ENCODE data around the gene CCDC87.
"Not testable (repeated sequence)": the region's sequence is repeated elsewhere in the genome, so short reads cannot be mapped to it uniquely, and the experiment has no call there.

CCDC87 gene

DNA sequence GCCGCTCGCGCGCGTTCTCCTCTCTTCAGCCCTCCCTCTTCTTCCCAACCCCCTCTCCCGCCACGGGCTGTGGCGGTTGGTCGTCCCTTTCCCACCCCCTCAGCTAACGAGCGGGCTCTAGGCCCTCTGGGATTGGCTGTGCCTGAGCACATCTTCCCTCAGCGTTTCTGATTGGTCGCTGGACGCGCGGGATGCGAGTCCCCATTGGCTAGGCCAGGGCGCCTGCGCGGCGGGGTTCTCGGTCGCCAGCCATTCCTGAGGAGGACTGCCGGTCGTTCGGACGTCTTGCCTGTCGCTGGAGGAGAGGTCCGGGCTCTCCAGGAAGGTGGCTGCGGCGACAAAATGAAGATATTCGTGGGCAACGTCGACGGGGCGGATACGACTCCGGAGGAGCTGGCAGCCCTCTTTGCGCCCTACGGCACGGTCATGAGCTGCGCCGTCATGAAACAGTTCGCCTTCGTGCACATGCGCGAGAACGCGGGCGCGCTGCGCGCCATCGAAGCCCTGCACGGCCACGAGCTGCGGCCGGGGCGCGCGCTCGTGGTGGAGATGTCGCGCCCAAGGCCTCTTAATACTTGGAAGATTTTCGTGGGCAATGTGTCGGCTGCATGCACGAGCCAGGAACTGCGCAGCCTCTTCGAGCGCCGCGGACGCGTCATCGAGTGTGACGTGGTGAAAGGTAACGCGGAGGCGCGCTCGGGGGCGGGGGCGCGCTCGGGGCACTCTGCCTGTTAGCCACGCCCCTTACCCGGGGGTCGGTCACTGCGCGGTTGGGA, 23.7 kb upstream of the CCDC87 start, which contains the start of gene RBM14:
Gene RBM14 (plus strand): TSS at position 252 of the 776 bp plus-strand sequence. CDS start 91 bp downstream, at position 343.
- peak; percentile 97 for DNase-seq

- no peak for DNase-seq
Observed at GRCh38 chr11:66614073-66614472, 21.2 kb upstream of the CCDC87 start.

DNA sequence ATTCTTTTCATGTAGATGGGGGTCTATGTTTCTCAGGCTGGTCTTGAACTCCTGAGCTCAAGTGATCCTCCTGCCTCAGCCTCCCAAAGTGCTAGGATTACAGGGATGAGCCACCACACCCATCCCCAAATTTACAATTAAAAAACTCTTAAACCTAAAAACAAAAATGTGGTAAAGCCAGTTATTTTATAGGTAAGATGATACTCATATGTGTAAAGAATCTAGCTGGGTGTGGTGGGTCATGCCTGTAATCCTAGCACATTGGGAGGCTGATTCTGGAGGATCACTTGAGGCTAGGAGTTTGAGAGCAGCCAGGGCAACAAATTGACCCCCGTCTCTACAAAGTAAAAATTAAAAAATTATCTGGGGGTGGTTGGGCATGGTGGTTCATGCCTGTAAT, 19.6 kb upstream of the CCDC87 start:
- no peak for DNase-seq

- no peak for DNase-seq
Observed at GRCh38 chr11:66609721-66610617, 17.1 kb upstream of the CCDC87 start.

DNA sequence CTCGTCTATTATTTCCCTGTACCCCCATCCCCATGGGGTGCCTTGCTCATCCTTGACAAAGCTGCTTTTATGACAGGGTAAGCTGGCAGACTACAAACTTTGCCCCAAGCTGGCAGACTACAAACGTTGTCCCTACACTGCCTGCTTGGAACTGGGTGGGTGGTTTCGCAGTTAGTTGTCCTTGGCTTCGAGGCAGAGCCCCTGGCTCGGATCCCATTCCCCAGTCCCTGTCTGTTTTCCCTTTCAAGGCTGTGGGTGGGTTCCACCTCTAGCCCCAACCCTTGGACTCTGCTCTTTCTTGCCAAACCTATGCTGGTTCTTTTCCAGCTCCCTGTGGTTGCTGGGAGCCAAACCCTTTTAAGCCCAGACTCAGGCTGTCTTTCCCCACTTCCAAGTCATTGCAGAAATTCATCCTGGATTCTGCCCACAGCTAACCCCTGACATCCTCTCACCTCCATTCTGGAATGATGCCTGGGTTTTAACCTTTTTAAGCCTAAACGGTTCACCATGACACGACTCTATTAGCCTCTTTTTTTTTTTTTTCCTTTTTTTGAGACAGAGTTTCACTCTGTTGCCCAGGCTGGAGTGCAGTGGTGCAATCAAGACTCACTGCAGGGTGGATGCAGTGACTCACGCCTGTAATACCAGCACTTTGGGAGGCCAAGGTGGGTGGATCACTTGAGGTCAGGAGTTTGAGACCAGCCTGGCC, 14.4 kb upstream of the CCDC87 start:
- DNase-seq = no peak

GRCh38 chr11:66606608-66607007, 13.7 kb upstream of the CCDC87 start:
- not testable (repeated sequence) for DNase-seq

DNA sequence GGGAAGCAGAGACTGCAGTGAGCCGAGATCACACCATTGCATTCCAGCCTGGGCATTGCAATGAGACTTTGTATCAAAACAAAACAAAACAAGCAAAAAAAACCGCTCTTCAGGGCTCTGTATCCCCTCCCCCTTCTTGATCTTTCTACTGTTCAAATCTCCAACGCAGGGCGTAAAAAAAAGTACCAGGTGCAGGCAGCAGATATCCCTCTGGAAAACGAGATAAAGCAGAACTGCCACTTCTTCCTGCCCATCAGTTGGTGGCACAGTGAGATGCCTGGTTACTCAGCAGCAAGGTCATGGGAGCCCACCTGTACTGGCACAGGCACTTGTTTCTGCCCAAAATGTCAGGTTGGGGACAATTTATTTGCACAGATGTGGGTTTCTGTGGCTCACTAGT, 11.3 kb upstream of the CCDC87 start:
- no peak for DNase-seq

DNA sequence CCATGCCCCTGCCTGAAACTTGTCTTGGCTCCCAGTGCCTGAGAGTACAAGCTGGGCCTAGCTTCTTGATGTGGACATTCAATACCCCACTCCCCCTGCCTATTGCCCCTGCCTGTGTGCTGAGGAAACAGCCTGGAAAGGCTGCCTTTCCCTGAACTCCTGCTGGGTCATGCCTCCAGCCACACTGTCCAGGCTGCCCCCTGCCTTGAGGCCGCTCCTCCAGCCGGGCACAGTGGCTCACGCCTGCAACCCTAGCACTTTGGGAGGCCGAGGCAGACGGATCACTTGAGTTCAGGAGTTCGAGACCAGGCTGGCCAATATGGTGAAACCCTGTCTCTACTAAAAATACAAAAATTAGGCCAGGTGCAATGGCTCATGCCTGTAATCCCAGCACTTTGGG, 10.2 kb upstream of the CCDC87 start:
- DNase-seq = no peak

- no peak for DNase-seq
Observed at GRCh38 chr11:66600631-66601233, 7.9 kb upstream of the CCDC87 start.

- no peak for DNase-seq
Observed at GRCh38 chr11:66600219-66600618, 7.4 kb upstream of the CCDC87 start.

DNA sequence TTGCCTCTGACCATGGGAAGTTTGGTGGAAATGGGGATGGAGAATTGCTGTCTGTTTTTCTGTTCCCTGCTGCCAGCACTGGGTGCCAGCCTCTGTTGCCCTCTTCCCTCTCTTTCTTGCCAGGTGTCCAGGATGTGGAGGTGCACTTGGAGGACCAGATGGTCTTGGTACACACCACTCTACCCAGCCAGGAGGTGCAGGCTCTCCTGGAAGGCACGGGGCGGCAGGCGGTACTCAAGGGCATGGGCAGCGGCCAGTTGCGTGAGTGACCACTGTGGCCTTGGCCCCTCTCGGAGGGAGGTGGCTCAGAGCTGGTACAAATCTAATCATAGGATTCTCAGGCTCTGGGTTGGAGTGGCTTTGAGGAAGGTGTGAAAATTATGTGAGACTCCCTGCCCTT, 6.1 kb upstream of the CCDC87 start:
- no peak for DNase-seq

DNA sequence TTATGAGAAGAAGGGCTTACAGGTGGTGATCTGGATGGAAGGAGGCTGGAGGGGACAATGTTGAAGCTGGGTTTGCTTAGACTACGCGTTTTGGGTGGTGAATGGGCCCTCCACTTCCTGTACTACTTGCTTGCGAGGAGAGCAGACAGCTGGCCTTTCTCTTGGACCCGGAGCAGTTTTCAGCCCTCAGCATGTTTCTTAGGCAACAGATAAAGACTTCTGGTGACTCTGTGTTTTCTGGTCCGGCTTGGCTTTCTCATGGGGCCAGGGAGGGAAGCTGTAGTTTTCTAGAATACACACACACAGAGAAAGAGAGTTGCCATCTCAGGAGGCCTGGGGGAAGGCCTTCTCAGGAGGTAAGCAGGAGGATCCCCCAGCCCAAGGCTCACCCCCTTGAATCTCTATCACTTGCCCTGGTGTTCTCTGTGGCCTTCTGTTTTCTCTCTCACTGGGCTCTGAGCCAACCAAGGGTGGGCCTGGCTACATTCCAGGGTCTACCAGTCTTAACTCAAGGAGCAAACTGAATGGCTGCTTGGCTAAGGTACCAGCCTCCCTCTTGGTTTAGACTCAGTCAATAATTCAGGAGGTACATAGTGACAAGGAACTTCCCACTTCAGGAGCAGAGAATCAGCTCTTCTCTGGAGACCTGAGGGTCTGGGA, 2.5 kb upstream of the CCDC87 start:
- DNase-seq = no peak

GRCh38 chr11:66593650-66594049, 787 bp upstream of the CCDC87 start:
- no peak for DNase-seq

DNA sequence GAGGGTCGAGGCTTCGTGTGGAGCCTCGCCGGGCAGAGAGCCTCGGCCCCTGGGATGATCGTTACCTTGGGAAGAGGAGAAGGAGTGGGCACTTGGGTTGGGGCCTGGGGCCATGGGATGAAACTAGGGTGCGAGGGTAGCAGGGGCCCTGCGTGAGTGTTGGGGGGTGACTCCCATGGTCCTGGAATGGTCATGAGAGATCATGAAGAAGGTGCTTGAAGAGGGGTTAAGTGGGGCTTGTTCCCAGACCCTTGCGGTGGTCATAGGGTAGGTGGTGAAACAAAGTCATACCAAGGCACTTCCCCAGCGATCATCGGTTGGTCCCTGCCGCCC, 406 bp upstream of the CCDC87 start:
- DNase-seq = no peak

GRCh38 chr11:66591175-66591574, 1.7 kb downstream of the CCDC87 start:
- no peak for DNase-seq

DNA sequence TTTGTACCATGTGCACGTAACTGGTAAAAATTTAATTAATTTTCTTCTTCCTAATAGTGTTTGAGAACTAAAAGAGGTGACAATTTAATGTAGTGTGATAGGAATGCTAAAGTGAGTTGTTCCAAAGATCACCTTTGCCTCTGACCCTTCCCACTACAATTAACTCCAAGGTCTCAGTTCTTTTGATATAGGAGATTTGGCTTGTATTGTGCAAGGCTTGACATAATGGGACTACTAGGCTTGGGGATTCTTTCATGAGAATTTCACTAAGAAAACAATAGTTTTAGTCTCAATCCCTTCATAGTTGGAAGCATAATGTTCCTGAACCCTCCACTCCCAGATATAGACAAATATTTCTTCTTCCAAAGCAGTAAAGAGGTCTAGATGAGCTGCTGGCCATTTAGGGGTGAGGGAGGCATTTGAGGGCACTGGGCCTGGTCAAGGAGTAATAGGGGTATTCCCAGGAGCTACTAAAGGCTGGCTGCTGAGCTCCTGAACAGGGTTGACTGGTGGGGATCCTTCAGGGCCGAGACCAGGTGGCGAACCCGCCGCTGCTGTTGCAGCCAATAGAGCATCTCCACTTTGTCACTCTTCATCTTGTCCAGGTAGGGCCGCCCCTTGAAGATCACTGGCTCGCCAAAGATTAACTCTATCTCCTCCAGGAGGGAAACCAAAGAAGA, 2.7 kb downstream of the CCDC87 start:
- DNase-seq = no peak

- DNase-seq = not testable (repeated sequence)
Observed at GRCh38 chr11:66589315-66589714, 3.5 kb downstream of the CCDC87 start.

DNA sequence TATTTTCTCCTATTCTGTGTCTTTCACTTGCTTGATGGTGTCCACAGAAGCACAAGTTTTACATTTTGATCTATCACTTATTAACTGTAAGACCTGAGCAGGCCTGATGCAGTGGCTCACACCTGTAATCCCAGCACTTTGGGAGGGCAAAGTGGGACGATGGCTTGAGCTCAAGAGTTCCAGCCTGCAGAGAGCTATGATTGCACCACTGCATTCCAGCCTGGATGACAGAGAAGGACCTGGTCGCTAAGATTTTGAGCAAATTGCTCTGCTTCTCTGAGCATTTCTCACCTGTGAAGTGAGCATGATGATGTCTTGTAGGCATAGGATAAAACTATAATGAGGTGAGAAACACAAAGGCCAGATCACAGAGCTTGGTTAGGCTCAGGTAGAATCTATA, 6.7 kb downstream of the CCDC87 start:
- DNase-seq = no peak

- not testable (repeated sequence) for DNase-seq
Observed at GRCh38 chr11:66585447-66585846, 7.4 kb downstream of the CCDC87 start.

DNA sequence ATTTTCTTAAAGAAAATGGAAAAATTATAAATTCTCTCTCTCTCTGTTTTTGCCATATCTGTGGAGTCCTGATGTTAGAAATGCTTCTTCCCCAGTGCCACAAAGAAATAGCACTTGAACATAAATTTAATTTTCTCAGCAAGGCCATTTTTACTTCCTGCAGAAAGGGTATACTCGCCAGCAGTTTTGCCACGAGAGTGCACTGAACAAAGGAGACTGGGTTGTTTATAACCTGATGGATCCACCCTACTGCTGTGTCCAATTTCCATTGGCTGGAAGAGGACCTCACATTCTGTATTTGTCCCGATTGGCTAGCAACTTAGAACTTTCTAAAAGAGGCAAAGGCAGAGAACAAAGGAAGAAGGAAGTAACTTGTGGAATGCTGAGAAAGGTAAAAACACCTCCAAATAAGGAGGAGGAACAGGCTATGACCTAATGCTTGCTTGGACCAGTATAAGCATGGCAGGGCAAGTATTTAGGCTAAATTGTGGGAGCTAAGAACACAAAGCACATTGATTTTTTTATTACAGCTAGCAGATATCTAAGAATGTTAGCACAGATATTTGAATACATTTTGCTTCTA, 10.2 kb downstream of the CCDC87 start:
- not testable (repeated sequence) for DNase-seq

- no peak for DNase-seq
Observed at GRCh38 chr11:66581261-66581660, 11.6 kb downstream of the CCDC87 start.
